Keratinocyte (primary cell): ENCODE data around the gene ANGPTL8. TPM values are rescaled to one million over a fixed set of nuclear protein-coding genes. Genes with fewer than 3 reads are reported as not detected.

Experiments
- DNase-seq: peaks from one replicate; pipeline ENCODE4 v3.0.0-alpha.2; 2011; ENCODE audit warnings: low read depth, missing footprints, low spot score
- FAIRE-seq: peaks from 2 replicates; lab custom pipeline; 2011; peaks lifted over from hg19 to GRCh38; lab: Jason Lieb, UNC
- H2AFZ ChIP-seq: 2 replicates; pipeline ENCODE4 v1.6.0; 2012; ENCODE audit warnings: low read length, control low read depth, inconsistent platforms; ENCODE audit not compliant: control insufficient read depth
- H3K27ac ChIP-seq: 2 replicates; pipeline ENCODE4 v1.5.1; 2011; ENCODE audit warnings: low read length; ENCODE audit not compliant: control insufficient read depth, insufficient read depth
- H3K27me3 ChIP-seq: 3 replicates; pipeline ENCODE4 v1.6.0; 2011; ENCODE audit warnings: low read length; ENCODE audit not compliant: control insufficient read depth, insufficient read depth; ENCODE audit errors: extremely low read depth
- H3K36me3 ChIP-seq, 2 experiments: 2 replicates in 1 of 2; 3 replicates in 1 of 2; pipeline ENCODE4 v1.5.1; 2011; ENCODE audit warnings: low read length in 2 of 2, mild to moderate bottlenecking in 1 of 2; ENCODE audit not compliant: control insufficient read depth in 2 of 2, insufficient read depth in 2 of 2; ENCODE audit errors: extremely low read depth in 1 of 2
- H3K4me1 ChIP-seq: 3 replicates; pipeline ENCODE4 v1.5.1; 2011; ENCODE audit warnings: low read length; ENCODE audit not compliant: control insufficient read depth, insufficient read depth; ENCODE audit errors: extremely low read depth
- H3K4me2 ChIP-seq: 3 replicates; pipeline ENCODE4 v1.6.0; 2011; ENCODE audit warnings: low read depth, low read length; ENCODE audit not compliant: control insufficient read depth, insufficient read depth; ENCODE audit errors: extremely low read depth
- H3K4me3 ChIP-seq, 3 experiments: fragments of 200-600 bp in 1 of 3; sonication (generic) in 1 of 3; 2 replicates in 2 of 3; 3 replicates in 1 of 3; pipeline ENCODE4 v1.5.1; 2011 to 2016; ENCODE audit warnings: low read length in 3 of 3, mild to moderate bottlenecking in 3 of 3, control low read depth in 2 of 3, inconsistent platforms in 1 of 3, low read depth in 1 of 3, mixed read lengths in 1 of 3, mixed run types in 1 of 3, moderate library complexity in 1 of 3; ENCODE audit not compliant: control insufficient read depth in 2 of 3, insufficient read depth in 2 of 3; ENCODE audit errors: extremely low read depth in 1 of 3
- H3K79me2 ChIP-seq: 2 replicates; pipeline ENCODE4 v1.6.0; 2012; ENCODE audit warnings: low read length; ENCODE audit not compliant: control insufficient read depth, insufficient read depth
- H3K9ac ChIP-seq: 3 replicates; pipeline ENCODE4 v1.6.0; 2011; ENCODE audit warnings: low read length; ENCODE audit not compliant: control insufficient read depth, insufficient read depth; ENCODE audit errors: extremely low read depth
- H3K9me1 ChIP-seq: 3 replicates; pipeline ENCODE4 v1.6.0; 2011; ENCODE audit warnings: low read length; ENCODE audit not compliant: control insufficient read depth, insufficient read depth; ENCODE audit errors: extremely low read depth
- H3K9me3 ChIP-seq: 2 replicates; pipeline ENCODE4 v1.5.1; 2012; ENCODE audit warnings: low read depth, low read length; ENCODE audit not compliant: control insufficient read depth
- H4K20me1 ChIP-seq: 3 replicates; pipeline ENCODE4 v1.6.0; 2011; ENCODE audit warnings: low read length; ENCODE audit not compliant: control insufficient read depth, insufficient read depth; ENCODE audit errors: extremely low read depth
- CTCF ChIP-seq, 3 experiments: IDR thresholded peaks in 1 of 3; conservative IDR thresholded peaks in 1 of 3; optimal IDR thresholded peaks in 1 of 3; 2 replicates in 2 of 3; 3 replicates in 1 of 3; pipeline versions ENCODE3 to v1.5.1; 2011; ENCODE audit warnings: low read length in 3 of 3, mild to moderate bottlenecking in 3 of 3, moderate library complexity in 2 of 3, control low read depth in 1 of 3, inconsistent platforms in 1 of 3; ENCODE audit not compliant: insufficient read depth in 2 of 3; ENCODE audit errors: extremely low read depth in 1 of 3
- EZH2 ChIP-seq: IDR thresholded peaks from one replicate; pipeline ENCODE4 v1.6.1; 2012; ENCODE audit warnings: inconsistent platforms, mild to moderate bottlenecking, low read length, moderate library complexity
- dilution Hi-C: fragments of 300-500 bp; cut with MboI; formaldehyde crosslinking; loops from one replicate; pipeline ENCODE4 v1.7.0; 2020; ENCODE audit warnings: low sequenced_read_pairs; ENCODE audit not compliant: extremely low pct_ligation_motif_present
- polyA plus RNA-seq, 5 experiments: library from polyadenylated mRNA; depleted of rRNA in 3 of 5; stranded (reverse) in 3 of 5; stranded (forward) in 1 of 5; unstranded in 1 of 5; fragments of >200 nt; gene quantifications; 1 replicate in 1 of 5; 2 replicates in 3 of 5; 3 replicates in 1 of 5; pipeline versions ENCODE4 v1.2.1 to v1.2.3, GENCODE V29; 2011 to 2012; ENCODE audit warnings: missing spikeins in 2 of 5, low read depth in 1 of 5, low replicate concordance in 1 of 5

The ANGPTL8 gene
- polyA plus RNA-seq, 1 donor (not counting 4 experiments of a cell fraction or from before 2014, with no cell fraction given), result 0.18 TPM

- H3K27ac ChIP-seq, result no peak overlapping the region
- H3K4me2 ChIP-seq, result no peak overlapping the region
- H3K79me2 ChIP-seq, result no peaks in the 10 kb centered on the region
- no peak overlapping the region for H2AFZ ChIP-seq
- FAIRE-seq, result no peak
- no peak overlapping the region for H3K9ac ChIP-seq
- no peaks in the 10 kb centered on the region for H3K27me3 ChIP-seq
- no peaks in the 10 kb centered on the region for H3K9me3 ChIP-seq
- no peaks in the 10 kb centered on the region for H4K20me1 ChIP-seq
- H3K36me3 ChIP-seq, result peaks cover 0 to 12% of the 10 kb centered on the region in 2 experiments
- no peaks in the 10 kb centered on the region for H3K9me1 ChIP-seq
- dilution Hi-C loops, result no loop called here
- H3K4me3 ChIP-seq, result no peak overlapping the region
- TF ChIP-seq CTCF (optimal IDR thresholded peaks at IDR 0.05 in 1 of 3, IDR thresholded peaks at IDR 0.05 in 1 of 3, conservative IDR thresholded peaks at IDR 0.05 in 1 of 3; ENCODE audit: extremely low read depth in 1 of 3, insufficient read depth in 2 of 3, low read length in 3 of 3) (no peak), EZH2 (no peak)
- H3K4me1 ChIP-seq, result no peaks in the 10 kb centered on the region
- DNase-seq, result no peak
These were observed 33.4 kb upstream of the ANGPTL8 start for GRCh38 chr19:11205939-11206570.

GRCh38 chr19:11208561-11209471, 30.6 kb upstream of the ANGPTL8 start:
- DNase-seq (no peak), FAIRE-seq (no peak)
- Histone ChIP-seq H2AFZ (no peak overlapping the region), H3K36me3 (peaks cover 3 to 15% of the 10 kb centered on the region in 2 experiments), H3K9ac (no peak overlapping the region), H4K20me1 (no peaks in the 10 kb centered on the region), H3K4me3 (no peak overlapping the region), H3K4me2 (no peak overlapping the region), H3K9me3 (no peaks in the 10 kb centered on the region), H3K9me1 (no peaks in the 10 kb centered on the region), H3K79me2 (no peaks in the 10 kb centered on the region), H3K4me1 (no peaks in the 10 kb centered on the region), H3K27ac (no peak overlapping the region), H3K27me3 (no peaks in the 10 kb centered on the region)
- TF ChIP-seq EZH2 (no peak), CTCF (optimal IDR thresholded peaks at IDR 0.05 in 1 of 3, IDR thresholded peaks at IDR 0.05 in 1 of 3, conservative IDR thresholded peaks at IDR 0.05 in 1 of 3; ENCODE audit: extremely low read depth in 1 of 3, insufficient read depth in 2 of 3, low read length in 3 of 3) (no peak)
- dilution Hi-C loops, result no loop called here
